Measurements from ENCODE around the gene CC2D1B. TPM values are rescaled to one million over a fixed set of nuclear protein-coding genes. Genes with fewer than 3 reads are reported as not detected.
"Not testable (repeated sequence)": the region's sequence is repeated elsewhere in the genome, so short reads cannot be mapped to it uniquely, and the experiment has no call there.

Gene CC2D1B
- 10.1 TPM for total RNA-seq

- peak; percentile 94 for DNase-seq
These were observed at the start of gene CC2D1B for GRCh38 chr1:52365746-52366516. CC2D1B (minus strand) TSS chr1:52366205; CDS start chr1:52364620, 1,585 bp downstream.

- no peak for DNase-seq
These were observed 48.9 kb upstream of the CC2D1B start for GRCh38 chr1:52414942-52415341.

- no peak for DNase-seq
These were observed 47.5 kb upstream of the CC2D1B start for GRCh38 chr1:52413410-52413989.

- no peak for DNase-seq
These were observed 39.0 kb upstream of the CC2D1B start for GRCh38 chr1:52404975-52405338.

GRCh38 chr1:52404116-52404974, 38.3 kb upstream of the CC2D1B start, which contains the start of the genes ORC1 and PRPF38A:
ORC1 (minus strand) TSS chr1:52404423; CDS start chr1:52402223, 2,200 bp downstream.
PRPF38A (plus strand) TSS chr1:52404602; CDS start chr1:52404750, 148 bp downstream.
- peak; percentile 91 for DNase-seq

- DNase-seq: no peak
These were observed 37.6 kb upstream of the CC2D1B start for GRCh38 chr1:52403566-52404115.

- no peak for DNase-seq
These were observed 36.8 kb upstream of the CC2D1B start for GRCh38 chr1:52402860-52403240.

- no peak for DNase-seq
These were observed 34.1 kb upstream of the CC2D1B start for GRCh38 chr1:52400131-52400530.

GRCh38 chr1:52399629-52400028, 33.6 kb upstream of the CC2D1B start:
- DNase-seq: no peak

- no peak for DNase-seq
These were observed 27.2 kb upstream of the CC2D1B start for GRCh38 chr1:52393174-52393573.

- DNase-seq: no peak
These were observed 20.5 kb upstream of the CC2D1B start for GRCh38 chr1:52386458-52386857.

GRCh38 chr1:52385376-52385775, 19.4 kb upstream of the CC2D1B start:
- no peak for DNase-seq

GRCh38 chr1:52369851-52370250, 3.8 kb upstream of the CC2D1B start:
- DNase-seq: not testable (repeated sequence)

- no peak for DNase-seq
These were observed 2.6 kb upstream of the CC2D1B start for GRCh38 chr1:52368383-52369172.

- no peak for DNase-seq
These were observed 1.3 kb upstream of the CC2D1B start for GRCh38 chr1:52367272-52367671.

GRCh38 chr1:52366517-52366827, 467 bp upstream of the CC2D1B start:
- DNase-seq: no peak

GRCh38 chr1:52365071-52365745, 797 bp downstream of the CC2D1B start:
- DNase-seq: peak; percentile 8

GRCh38 chr1:52364235-52364839, 1.7 kb downstream of the CC2D1B start:
- no peak for DNase-seq

GRCh38 chr1:52360595-52360968, 5.4 kb downstream of the CC2D1B start:
- DNase-seq: no peak

GRCh38 chr1:52359676-52360594, 6.1 kb downstream of the CC2D1B start:
- DNase-seq: no peak
